Embryonic facial prominence (tissue), 1 donor: ENCODE data around the gene OR51E2.
"Not testable (repeated sequence)": the region's sequence is repeated elsewhere in the genome, so short reads cannot be mapped to it uniquely, and the experiment has no call there.

Experiments used
- DNase-seq: peaks from one replicate; pipeline ENCODE4 v3.0.0-alpha.2; 2016; ENCODE audit errors: extremely low spot score

Gene OR51E2, protein sequence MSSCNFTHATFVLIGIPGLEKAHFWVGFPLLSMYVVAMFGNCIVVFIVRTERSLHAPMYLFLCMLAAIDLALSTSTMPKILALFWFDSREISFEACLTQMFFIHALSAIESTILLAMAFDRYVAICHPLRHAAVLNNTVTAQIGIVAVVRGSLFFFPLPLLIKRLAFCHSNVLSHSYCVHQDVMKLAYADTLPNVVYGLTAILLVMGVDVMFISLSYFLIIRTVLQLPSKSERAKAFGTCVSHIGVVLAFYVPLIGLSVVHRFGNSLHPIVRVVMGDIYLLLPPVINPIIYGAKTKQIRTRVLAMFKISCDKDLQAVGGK

DNA sequence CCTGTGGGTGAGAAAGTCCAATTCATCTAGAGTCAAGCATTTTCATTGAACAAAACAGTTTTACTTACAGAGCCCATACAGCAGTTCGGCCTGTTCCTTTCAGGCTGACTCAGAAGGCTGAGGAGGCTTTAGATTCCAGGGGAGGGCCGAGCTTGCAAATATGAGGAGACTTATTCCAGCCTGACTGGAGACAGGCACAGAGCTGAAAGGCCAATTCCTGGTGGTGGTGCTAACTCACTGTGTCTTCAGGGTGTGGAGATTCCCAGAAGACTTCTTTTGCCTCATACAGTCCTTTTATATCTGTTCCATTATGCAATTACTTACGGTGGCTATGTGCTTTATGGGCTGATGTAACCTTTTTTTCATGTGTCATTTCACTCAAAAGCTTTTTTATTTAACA, at the start of gene OR51E2:
Gene OR51E2 (minus strand): TSS at position 269 of the 400 bp plus-strand sequence. CDS start 15,142 bp downstream, outside the sequence.
- no peak for DNase-seq

DNA sequence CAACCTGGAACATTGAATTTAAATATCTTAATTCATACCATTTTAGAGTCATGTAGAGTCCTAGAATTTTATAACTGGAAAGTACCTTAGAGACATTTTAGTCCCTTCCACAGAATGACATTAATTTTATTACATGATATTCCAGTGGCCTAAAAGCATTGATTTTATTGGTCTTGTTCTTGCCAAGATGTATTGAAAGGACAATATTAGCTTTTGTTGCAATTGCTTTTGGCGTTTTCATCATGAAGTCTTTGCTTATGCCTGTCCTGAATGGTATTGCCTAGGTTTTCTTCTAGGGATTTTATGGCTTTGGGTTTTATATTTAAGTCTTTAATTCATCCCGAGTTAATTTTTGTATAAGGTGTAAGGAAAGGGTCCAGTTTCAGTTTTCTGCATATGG, 43.1 kb upstream of the OR51E2 start:
- DNase-seq = no peak

DNA sequence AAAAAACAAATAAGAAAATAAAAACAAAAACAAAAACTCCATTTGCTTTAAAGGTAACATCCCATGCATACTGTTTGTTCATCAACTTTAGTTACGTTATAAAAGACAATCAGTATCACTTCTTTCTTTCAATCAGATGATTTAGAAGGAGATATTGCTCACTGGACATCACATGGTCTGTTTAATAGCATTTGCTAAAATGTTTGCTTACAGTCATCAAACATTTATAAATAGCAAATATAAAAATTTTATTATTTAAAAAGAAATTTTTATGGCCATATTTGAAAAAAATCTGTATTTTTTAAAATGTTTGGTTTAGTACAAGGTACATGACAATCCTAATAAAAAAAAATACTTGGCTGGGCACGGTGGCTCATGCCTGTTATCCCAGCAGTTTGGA, 29.5 kb upstream of the OR51E2 start:
- no peak for DNase-seq

DNA sequence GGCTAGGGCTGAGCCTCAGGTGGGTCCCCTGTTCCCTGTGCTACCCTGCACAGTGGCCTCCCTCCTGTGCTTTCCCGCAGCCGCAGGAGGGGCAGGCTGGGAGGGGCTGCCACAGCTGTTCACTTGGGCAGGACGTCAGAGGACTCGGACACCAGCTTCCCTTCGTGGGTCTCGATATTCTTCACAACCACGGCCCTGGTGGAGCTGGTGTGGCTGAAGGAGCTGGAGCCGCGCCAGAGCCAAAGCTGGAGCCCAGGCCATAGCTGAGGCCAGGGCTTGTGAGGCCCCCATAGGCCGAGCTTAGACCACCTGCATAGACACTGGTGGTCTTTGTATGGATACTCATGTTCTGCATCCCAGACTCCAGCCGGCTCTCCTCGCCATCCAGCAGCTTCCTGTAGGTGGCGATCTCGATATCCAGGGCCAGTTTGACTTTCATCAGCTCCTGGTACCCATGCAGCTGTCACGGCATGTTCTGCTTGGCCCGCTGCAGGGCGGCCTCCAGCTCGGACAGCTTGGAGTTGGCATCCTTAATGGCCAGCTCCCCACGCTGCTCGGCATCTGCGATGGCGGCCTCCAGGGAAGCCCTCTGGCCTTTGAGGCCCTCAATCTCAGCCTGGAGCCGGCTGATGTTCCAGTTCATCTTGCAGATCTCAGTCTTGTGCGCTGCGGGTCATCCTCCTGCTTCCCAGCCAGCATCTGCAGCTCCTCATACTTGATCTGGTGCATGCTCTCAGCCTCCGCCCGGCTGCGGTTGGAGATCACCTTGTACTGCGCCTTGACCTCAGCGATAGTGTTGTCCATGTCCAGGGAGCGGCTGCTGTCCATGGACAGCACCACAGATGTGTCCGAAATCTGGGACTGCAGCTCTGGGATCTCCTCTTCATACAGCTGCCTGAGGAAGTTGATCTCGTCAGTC, 25.2 kb upstream of the OR51E2 start:
- not testable (repeated sequence) for DNase-seq

DNA sequence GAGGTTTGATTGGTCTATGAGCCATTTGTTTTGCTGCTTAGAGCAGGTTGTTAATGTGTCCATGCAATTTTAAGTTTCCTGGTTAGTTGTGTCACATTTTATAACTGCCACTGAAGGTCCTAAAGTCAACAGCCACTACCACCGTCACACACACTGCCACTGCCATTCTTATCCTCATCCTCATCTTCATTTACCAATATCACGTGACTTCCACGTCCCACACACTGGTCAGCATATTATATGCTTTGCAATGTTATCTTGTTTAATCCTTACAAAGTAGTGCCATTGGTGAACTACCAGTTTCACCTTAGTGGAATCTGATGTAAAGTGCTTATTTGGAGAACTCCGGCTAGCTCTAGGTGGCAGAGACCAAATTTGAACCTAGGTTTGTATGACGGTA, 16.6 kb upstream of the OR51E2 start:
- DNase-seq = no peak

DNA sequence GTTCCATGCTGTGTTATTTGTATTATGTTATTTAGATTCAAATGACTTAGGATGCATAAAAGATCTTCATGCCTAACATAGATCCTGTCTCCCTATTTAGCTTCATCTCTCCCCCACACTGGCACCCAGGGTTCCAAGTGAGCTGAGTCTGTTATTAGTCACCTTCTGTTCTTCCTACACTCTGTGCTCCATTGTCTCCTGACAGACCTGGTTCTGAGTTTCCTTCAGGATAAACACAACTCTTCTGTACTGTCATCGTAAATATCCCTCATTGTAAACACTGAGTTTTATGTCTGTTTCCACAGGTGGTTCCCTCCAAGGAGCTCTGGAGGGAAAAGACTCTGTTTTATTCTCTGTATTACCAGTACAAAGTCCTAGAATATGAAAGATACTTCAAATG, 15.6 kb upstream of the OR51E2 start:
- DNase-seq = no peak

DNA sequence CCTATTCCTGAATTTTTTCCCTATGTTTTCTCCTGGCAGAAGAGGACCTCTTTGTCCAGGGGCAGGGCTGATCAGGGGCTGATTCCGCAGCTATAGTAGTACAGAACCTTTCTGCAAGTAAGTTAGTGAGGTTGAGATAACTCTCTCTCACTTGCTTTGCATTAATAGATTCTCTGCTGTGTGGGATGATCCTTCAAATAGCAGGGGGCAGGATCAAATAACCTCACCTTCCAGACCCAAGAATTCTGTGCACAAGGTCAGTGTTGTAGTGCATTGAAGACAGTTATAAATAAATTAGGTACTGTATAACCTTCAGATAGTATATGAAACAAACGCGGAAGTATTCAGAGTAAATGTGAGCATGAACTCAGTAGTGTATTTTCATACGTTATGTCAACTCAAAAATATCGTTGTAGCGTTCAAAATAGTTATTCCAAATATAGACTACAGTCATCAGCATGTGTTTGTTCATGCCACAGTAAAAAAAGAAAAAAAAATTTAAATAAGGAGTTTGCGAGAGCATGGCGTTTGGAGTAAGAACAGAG, 7.2 kb upstream of the OR51E2 start:
- DNase-seq = no peak

DNA sequence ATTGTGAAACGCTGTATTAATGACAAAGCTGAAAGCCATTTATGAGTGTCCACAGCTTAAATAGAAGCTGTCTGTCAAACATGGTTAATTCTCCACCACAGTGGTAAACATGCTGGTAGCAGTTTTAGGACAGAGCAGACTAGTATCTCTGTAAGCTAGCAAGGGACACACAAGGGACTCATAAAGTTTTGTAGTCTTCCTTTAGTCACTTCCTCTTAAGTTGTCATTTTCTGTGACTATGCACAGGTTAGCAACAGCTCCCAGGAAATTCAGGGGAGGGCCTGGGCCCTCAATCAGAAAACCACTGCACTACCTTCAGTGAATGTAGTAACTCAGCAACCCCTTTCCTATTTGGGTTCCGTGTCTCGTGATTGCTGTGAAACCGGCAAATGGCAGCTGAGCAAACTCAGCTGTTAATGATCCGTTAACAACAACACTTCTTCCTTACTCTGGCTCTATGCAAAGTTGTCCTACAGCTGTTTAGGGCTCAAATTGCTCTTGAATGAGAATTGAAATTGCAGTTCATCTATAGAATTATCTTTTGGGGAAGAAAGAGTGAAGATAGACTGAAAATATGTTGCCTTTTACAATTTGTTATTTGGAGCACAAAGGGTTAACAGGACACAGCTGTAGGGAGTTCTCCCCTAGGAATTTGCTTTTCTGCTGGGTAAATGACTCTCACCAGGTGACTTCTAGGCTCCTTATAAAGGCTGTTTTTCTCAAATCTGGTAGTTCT, 6.6 kb upstream of the OR51E2 start, which contains the start of gene MMP26:
Gene MMP26 (plus strand): TSS at position 731 of the 736 bp plus-strand sequence.
- no peak for DNase-seq

DNA sequence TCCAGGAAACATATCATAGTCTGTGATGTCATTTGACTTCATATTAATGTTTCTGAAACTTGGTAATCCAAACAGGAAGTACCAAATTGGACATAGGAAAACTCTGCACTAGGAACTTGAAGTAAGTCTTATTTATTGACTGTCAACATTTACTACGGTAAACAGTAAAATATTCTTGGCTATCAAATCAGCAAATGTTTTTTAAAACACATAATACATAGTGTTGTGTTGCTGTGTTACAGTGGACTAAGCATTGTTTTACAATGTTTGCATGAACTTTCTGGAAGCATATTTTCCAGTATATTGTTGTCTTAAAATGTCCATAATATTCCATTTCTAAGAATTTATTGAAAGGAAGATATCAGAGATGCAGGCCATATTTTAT, 2.8 kb upstream of the OR51E2 start:
- DNase-seq = no peak

DNA sequence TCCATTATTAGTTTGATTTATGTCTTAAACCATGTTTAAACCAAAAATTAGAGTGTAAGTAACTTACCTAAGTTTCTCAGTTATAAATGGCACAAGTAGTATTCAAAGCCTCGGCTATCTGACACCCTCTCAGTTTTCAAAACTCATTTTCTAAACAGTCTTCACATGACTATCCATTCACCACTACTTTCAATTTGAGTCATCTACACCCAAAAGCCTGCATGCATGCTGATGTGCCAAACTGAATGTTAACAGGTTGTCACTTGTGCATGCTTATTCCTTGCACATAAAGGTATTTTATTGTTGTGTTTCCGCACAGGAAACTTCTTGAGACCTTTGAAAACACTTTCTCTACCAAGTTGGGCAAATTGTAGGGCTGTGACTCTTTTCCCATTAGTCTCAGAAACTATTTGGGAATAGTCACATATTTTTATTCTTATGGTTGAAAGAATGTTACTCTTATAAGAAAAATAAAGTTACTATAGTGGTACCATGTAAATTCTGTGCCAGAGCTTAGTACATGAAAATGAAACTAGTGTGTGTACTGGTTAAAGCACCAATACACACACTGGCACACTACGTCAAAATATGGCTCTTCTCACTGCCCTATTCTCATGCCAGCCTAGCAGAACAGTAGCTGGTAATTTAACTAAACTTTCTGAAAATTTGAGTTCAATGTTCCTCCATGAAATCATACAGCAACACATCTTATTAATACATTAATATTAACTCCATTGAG, 2.2 kb upstream of the OR51E2 start:
- DNase-seq = no peak

DNA sequence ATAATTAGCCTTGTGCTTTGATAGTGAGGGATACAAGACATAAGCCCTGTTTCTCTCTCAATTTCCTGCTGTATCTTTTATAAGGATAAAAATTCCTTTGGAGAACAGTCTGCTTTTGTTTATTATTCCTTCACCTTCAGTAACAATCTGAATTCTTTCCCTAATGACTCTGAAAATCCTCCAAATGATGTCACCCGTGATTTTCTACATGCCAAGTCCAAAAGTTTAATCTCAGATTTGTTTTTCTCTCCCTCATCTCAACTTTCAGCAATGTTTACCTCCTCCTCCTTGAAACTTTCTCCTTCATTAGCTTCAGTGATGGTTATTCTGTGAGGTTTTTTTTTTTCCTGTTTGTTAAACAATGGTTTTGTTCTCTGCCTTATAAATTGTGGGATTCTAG, 2.2 kb downstream of the OR51E2 start:
- DNase-seq = no peak

DNA sequence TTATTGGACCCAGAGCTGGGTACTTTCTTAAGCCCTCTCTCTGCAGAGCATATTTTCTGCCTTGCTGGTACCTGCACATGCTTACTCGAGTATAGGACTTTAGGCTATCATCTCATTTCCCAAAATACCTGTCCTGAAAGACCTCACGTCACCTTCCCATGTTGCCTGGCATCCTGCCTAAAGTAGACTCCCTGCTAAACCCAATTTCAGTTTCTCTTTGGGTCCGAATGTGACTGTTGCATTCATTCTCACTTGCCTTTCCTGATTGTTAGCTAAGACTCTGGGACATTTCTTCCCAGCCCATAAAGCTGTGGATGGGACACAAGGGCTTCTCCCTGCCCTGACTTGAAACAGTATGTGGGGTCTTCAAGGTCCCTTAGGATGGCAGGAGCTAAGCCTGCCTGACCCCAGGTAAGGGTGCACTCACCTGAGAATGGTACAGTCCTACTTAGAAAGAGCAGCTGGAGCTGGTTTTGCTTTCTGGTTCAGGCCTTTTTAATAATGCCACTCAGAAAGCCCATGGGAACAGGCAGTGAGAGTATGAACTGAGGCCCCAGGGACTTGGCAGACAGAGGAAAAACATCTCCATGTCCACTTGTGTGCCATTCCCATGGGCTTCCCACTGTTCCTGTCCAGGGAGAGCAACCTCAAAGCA, 12.9 kb downstream of the OR51E2 start:
- DNase-seq = no peak

DNA sequence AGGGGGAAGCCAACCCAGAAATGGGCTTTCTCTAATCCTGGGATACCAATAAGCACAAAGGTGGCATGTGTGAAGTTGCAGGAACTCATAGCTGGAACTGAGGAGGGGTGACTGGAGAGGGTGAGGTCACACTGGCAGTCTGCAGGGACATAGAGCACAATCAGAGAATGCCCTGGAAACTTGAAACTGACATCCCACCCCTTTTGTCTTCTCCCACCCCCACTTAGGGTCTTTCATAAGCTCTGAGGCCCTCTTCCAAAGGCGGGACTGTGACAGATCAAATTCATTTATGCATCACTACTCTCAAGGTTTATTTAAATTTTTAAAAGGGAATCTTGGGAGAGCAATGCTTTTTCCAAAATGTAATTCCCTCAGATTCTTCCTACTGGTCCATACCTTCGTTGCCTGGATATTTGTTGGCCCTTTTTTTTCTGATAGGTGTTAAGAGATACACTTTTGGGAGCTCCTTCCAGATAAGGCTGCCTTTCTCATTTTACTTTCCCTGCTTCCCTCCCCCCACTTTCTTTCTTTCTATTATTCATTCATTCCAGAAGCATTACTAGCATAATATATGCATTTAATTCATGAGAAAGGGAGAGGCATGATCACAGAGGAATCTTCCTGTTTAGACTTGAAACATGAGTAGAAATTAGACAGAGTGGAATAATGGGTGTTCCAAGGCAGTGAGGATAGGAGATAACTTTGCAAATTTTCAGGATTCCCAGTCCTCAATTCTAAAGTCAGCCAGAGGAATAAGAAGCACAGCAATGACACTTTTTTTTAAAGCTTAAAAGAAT, 14.8 kb downstream of the OR51E2 start:
- DNase-seq = no peak

DNA sequence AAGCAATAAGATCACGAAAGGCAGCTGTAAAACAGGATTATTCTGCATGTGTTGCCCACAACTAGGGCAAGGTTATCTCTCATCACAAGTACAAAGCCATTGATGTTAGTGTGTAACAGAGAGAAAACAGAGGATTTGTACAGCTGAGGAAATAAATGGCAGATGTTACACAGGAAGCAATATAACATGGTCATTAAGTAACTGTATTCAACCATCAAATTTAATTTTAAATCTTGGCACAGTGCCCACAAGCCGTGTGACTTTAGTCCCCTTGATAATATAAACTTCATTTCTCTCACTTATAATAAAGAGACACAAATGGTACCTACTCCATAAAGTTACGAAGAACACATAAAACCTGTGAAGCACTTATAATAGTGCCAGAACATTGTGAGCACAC, 17.3 kb downstream of the OR51E2 start:
- no peak for DNase-seq

DNA sequence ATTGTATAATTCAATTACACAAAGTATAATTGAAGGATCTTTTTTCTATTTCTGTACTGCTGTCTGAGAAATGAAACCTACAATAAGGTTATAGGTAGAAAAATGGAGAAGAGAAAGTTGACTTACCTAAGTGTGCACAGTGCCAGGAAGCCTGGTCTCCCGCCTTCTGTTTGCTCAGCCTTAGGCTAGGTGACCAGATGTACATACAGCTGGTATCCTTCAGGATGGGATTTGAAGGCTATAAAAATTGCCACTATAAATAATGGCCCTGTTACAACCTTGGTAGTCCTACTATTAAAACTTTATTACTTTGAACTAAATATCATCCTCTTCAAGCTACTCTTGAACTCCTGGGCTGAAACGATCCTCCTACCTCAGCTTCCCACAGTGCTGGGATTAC, 19.7 kb downstream of the OR51E2 start:
- no peak for DNase-seq

DNA sequence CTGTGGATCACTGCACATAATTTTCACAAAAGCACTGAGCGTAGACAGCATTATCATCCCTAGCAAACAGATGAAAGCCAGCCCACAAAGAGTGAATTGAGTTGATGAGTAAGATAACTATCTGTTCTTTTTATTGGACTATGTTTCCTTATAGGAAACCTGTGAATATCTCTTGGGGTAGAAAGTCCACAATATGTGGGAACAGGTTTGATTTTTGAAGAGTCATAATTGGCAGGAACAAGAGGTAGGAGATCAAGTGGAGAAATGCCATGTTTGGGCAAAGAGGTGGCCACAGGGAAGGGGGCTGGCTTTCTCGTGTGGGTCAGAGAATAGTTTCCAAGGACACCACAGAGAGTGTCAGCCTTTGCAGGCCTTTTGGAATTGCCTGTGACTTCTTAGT, 23.9 kb downstream of the OR51E2 start:
- DNase-seq = no peak

DNA sequence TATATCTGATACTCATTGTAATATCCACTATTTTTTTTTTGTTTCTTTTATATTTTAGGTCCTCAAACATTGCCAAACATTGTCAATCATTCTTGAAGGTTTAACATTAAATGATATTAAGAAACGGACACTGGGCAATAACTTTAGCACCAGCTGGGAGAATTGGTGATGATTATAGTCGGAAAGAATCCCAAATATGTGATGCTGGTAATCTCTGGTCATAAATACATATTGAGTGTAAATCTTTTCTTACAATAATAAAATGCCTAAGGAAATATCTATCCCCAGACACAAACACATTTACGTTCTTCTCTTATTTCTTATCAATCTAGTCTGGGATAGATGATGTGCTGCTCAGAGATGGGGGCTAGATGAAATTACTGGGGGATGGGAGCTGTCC, 25.2 kb downstream of the OR51E2 start:
- no peak for DNase-seq

DNA sequence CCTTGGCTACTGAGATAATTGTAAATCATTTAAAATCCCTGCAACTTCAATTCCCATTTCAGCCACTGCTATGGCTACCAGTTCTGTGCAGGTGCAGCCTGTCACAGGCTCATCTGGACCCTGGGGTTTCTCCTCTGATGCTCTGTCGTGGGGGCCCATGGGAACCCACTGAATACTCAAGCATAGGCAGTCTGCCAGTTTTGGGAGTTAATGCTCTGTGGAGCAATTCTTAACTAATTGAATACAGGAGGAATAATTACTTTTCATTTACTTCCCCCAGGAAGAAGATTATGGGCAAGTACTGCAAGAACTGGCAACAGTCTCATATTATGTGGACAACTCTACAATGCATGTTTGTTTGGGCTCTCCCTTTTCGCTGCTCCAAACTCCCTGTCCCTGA, 25.9 kb downstream of the OR51E2 start:
- DNase-seq = no peak

DNA sequence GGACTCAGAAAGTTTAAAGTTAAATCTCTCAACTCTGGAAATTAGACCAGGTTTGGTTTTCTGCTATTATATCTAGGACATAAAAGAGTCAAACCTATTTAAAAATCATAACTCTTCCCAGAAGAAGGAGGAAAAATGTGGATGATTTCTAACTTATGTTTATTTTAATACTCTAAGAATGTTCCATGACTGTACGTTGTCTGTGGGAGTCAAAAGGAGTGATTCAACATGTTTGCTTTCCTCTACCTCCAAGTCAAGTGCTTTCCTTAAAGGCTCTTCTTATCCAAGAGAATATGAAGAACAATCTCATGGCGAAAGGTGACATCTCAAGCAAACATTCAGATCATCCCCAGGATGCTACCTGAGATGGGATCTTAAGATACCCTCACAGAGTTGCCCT, 32.2 kb downstream of the OR51E2 start:
- DNase-seq = no peak

DNA sequence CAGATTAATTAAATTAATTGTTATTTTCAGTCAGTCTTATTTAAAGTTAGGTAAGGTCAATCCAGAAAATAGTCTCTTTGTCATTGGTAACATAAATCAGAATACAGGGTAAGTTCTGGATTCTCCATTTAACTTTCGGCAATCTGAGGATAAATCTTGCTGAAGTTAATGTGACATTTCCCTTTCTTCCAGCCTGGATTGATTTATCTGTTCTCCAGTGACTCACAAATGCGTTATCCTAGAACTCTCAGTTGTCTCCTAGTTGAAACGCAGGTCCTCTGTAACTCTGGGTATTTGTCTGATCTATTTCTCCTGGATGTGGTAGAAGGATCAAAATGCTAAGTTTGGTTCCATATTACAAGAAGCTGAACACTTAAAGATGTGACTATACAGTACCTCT, 32.9 kb downstream of the OR51E2 start:
- DNase-seq = no peak
